ENCODE measurements around the gene COL19A1. TPM values are rescaled to one million over a fixed set of nuclear protein-coding genes. Genes with fewer than 3 reads are reported as not detected.

Gene COL19A1
- polyA plus RNA-seq, 1 of the 3 experiments (the other 2 are of a cell fraction): 0.15 TPM

GRCh38 chr6:70175770-70176169, 309.4 kb downstream of the COL19A1 start:
- TF ChIP-seq EP300 (IDR thresholded peaks at IDR 0.05; ENCODE audit: borderline replicate concordance in 1 of 2, low read depth in 1 of 2, low read length in 1 of 2): no peak
- no peak for TF ChIP-seq FOSL2 (IDR thresholded peaks at IDR 0.05; ENCODE audit: borderline replicate concordance, low read depth)
- TF ChIP-seq POLR2AphosphoS5 (IDR thresholded peaks at IDR 0.05; ENCODE audit: low read depth, low read length): no peak
- no peak for TF ChIP-seq CHD2 (IDR thresholded peaks at IDR 0.05; ENCODE audit: low read length, partially characterized antibody)
- no peak for TF ChIP-seq GABPA (IDR thresholded peaks at IDR 0.05; ENCODE audit: low read depth)
- WGBS (ENCODE audit: low lambda C conversion rate): 34% methylated on average over 2 of the region's 2 CpGs
- Histone ChIP-seq H3K4me1 (ENCODE audit: control insufficient read depth in 1 of 2, insufficient read depth in 2 of 2, low read depth in 1 of 2, low read length in 1 of 2) (0 out of 4 replicates have a peak, but pooled peaks cover 0 to under 1% of the 10 kb centered on the region in 2 experiments), H3K27me3 (ENCODE audit: insufficient read depth) (no peaks in the 10 kb centered on the region), H3K36me3 (replicated peaks in 1 of 2; ENCODE audit: control insufficient read depth in 1 of 2, insufficient read depth in 2 of 2, low read length in 1 of 2) (no peaks in the 10 kb centered on the region), H3K4me2 (no peak overlapping the region), H3K27ac (ENCODE audit: low read depth in 2 of 2, low read length in 1 of 2) (no peak overlapping the region), H3K79me2 (ENCODE audit: insufficient read depth) (no peaks in the 10 kb centered on the region), H3K4me3 (ENCODE audit: low read depth in 2 of 2, low read length in 1 of 2) (no peak overlapping the region), H2AFZ (ENCODE audit: low read depth) (0 out of 2 replicates have a peak overlapping the region, but pooled peaks have one; percentile 11), H3K9ac (no peak overlapping the region), H3F3A (replicated peaks; ENCODE audit: insufficient read depth) (no peaks in the 10 kb centered on the region), H3K9me3 (no peaks in the 10 kb centered on the region), H4K20me1 (ENCODE audit: insufficient read depth) (no peaks in the 10 kb centered on the region), H3K9me2 (no peaks in the 10 kb centered on the region)
- ChIA-PET CTCF (no interaction called here), POLR2A (no interaction called here)
- DNase-seq: no peak

DNA sequence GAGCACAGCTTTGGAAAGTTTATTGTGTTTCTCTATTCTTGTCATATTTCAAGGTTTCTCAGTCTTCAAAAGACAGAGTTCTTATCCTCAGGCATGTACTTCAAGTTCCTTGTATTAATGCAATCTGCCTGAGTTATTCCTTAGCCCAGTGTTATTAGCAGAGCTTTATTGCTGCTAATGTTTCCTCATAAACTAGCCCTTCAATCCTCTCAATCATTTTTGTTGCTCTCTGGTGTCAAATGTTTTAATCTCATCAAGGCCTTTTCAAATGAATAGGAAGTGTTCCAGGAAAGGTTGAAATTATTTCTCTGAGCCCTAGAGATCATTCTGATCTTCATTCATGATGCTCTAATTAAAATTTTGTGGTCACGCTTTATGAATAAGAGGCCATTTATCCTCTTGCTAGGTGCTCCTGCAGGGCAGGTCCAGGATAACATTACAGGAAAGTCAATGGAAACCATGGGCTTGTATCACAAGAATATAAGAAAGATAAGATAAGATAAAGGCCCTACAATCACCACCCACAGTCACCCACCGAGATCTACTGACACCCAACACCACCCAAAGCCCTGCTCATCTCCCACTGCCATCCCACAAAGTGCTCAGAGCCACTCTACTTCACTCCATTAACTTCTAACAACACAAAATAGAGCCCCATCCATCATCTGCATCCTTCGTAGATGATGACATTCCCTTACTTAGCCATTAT, 310.6 kb downstream of the COL19A1 start:
- no peak for TF ChIP-seq RXRA (IDR thresholded peaks at IDR 0.05; ENCODE audit: borderline replicate concordance, low read depth)
- no peak for TF ChIP-seq SIN3A (IDR thresholded peaks at IDR 0.05; ENCODE audit: borderline replicate concordance, low read depth, low read length)
- TF ChIP-seq RFX5 (IDR thresholded peaks at IDR 0.05; ENCODE audit: low read length): no peak
- TF ChIP-seq, protein P1, sequence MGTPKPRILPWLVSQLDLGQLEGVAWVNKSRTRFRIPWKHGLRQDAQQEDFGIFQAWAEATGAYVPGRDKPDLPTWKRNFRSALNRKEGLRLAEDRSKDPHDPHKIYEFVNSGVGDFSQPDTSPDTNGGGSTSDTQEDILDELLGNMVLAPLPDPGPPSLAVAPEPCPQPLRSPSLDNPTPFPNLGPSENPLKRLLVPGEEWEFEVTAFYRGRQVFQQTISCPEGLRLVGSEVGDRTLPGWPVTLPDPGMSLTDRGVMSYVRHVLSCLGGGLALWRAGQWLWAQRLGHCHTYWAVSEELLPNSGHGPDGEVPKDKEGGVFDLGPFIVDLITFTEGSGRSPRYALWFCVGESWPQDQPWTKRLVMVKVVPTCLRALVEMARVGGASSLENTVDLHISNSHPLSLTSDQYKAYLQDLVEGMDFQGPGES (IDR thresholded peaks at IDR 0.05; ENCODE audit: low read depth, low read length): no peak
- no peak for TF ChIP-seq MEF2A (IDR thresholded peaks at IDR 0.05; ENCODE audit: borderline replicate concordance, low read depth)
- no peak for TF ChIP-seq FOXM1 (IDR thresholded peaks at IDR 0.05; ENCODE audit: low read depth)
- TF ChIP-seq NRF1 (IDR thresholded peaks at IDR 0.05; ENCODE audit: low read depth, low read length): no peak
- TF ChIP-seq USF2 (IDR thresholded peaks at IDR 0.05; ENCODE audit: borderline replicate concordance, low read depth, low read length): no peak
- TF ChIP-seq GATA2 (CRISPR knock-in tag; IDR thresholded peaks at IDR 0.05): no peak
- no peak for TF ChIP-seq JUND (IDR thresholded peaks at IDR 0.05)
- TF ChIP-seq EP300 (IDR thresholded peaks at IDR 0.05; ENCODE audit: borderline replicate concordance in 1 of 2, low read depth in 1 of 2, low read length in 1 of 2): no peak
- Histone ChIP-seq H3K27me3 (ENCODE audit: insufficient read depth) (no peaks in the 10 kb centered on the region), H3K4me3 (ENCODE audit: low read depth in 2 of 2, low read length in 1 of 2) (no peak overlapping the region), H3K9ac (no peak overlapping the region), H3K9me2 (no peaks in the 10 kb centered on the region), H3F3A (replicated peaks; ENCODE audit: insufficient read depth) (no peaks in the 10 kb centered on the region), H3K9me3 (no peaks in the 10 kb centered on the region), H2AFZ (ENCODE audit: low read depth) (no peak overlapping the region), H4K20me1 (ENCODE audit: insufficient read depth) (no peaks in the 10 kb centered on the region), H3K4me2 (no peak overlapping the region), H3K27ac (ENCODE audit: low read depth in 2 of 2, low read length in 1 of 2) (no peak overlapping the region), H3K79me2 (ENCODE audit: insufficient read depth) (no peaks in the 10 kb centered on the region), H3K36me3 (replicated peaks in 1 of 2; ENCODE audit: control insufficient read depth in 1 of 2, insufficient read depth in 2 of 2, low read length in 1 of 2) (no peaks in the 10 kb centered on the region), H3K4me1 (ENCODE audit: control insufficient read depth in 1 of 2, insufficient read depth in 2 of 2, low read depth in 1 of 2, low read length in 1 of 2) (0 out of 4 replicates have a peak, but pooled peaks cover 0 to 4% of the 10 kb centered on the region in 2 experiments)
- POLR2A ChIA-PET: no interaction called here
- no peak for DNase-seq
- CTCF ChIA-PET: interaction anchor here (1.5 kb wide), 1 partner anchor 19 kb away, joined by 3 read pairs; no protein-coding TSS in a partner anchor
- WGBS (ENCODE audit: low lambda C conversion rate): 36% methylated on average over 3 of the region's 3 CpGs

All from SK-N-SH (cell line).